ENCODE data around the gene SFSWAP. TPM values are rescaled to one million over a fixed set of nuclear protein-coding genes. Genes with fewer than 3 reads are reported as not detected.
A peak's percentile ranks its signal among the peaks of the same experiment; 100 is the strongest.

Gene SFSWAP
- total and polyA plus RNA-seq, 2 of the 8 experiments (the other 6 are each of a cell fraction or from before 2014, with no cell fraction given): 36.5 to 49.5 TPM

- H3K14ac ChIP-seq (ENCODE audit: insufficient read length): no peak overlapping the region
- WGBS, 2 experiments (ENCODE audit: extremely low coverage in 1 of 2, insufficient coverage in 1 of 2, insufficient read length in 1 of 2, insufficient replicate concordance in 2 of 2, low coverage in 1 of 2, low lambda C conversion rate in 2 of 2, missing lambda C conversion rate in 1 of 2): 92% methylated on average over 11 of the region's 11 CpGs; no CpG with 5 or more reads in 1 of the 2 experiments
- H3K23me2 ChIP-seq (ENCODE audit: low read depth, low read length): 0 out of 2 replicates have a peak, but pooled peaks cover 1% of the 10 kb centered on the region
- peak overlapping the region; percentile 81; the same call in 1 of the 2 replicates for H2BK15ac ChIP-seq (ENCODE audit: low read length)
- H4K8ac ChIP-seq (ENCODE audit: extremely low read depth, insufficient read depth, low read length): peak overlapping the region; percentile 40
- H4K91ac ChIP-seq (replicated peaks; ENCODE audit: insufficient read length, low read length): peak overlapping the region; percentile 100
- peak overlapping the region; percentile 90 for H3K18ac ChIP-seq (ENCODE audit: extremely low read depth, low read length)
- peak overlapping the region; percentile 96 for H3K4ac ChIP-seq (replicated peaks; ENCODE audit: insufficient read length, low read depth, low read length)
- ChIA-PET POLR2A (ENCODE audit: partially characterized antibody) (interaction anchor here (0.7 to 1.5 kb wide), 3 partner anchors 10 to 118 kb away, joined by 3 to 4 read pairs (median 3); no protein-coding TSS in a partner anchor), CTCF (ENCODE audit: partially characterized antibody) (interaction anchor here (0.7 to 2.1 kb wide), 4 partner anchors 12 to 93 kb away, joined by 3 to 5 read pairs (median 4); no protein-coding TSS in a partner anchor)
- no peaks in the 10 kb centered on the region for H4K20me1 ChIP-seq (replicated peaks in 1 of 2; ENCODE audit: control insufficient read depth in 1 of 2, insufficient read depth in 2 of 2, low read length in 2 of 2)
- H3K4me3 ChIP-seq (ENCODE audit: extremely low read depth in 1 of 4, insufficient read depth in 2 of 4, low read depth in 3 of 4, low read length in 4 of 4): no peak overlapping the region
- H3K27ac ChIP-seq (ENCODE audit: low read depth, low read length): 0 out of 2 replicates have a peak overlapping the region, but pooled peaks have one; percentile 31
- H3K9ac ChIP-seq (replicated peaks in 1 of 4; ENCODE audit: extremely low read depth in 1 of 4, low read depth in 3 of 4, low read length in 3 of 4): no peak overlapping the region
- peak overlapping the region; percentile 95 for H2BK5ac ChIP-seq (ENCODE audit: low read depth, low read length)
- H3K79me1 ChIP-seq (ENCODE audit: low read depth, low read length): peaks cover 5% of the 10 kb centered on the region; the same call in 1 of the 2 replicates
- H4K5ac ChIP-seq (ENCODE audit: insufficient read length, low read depth, low read length): no peak overlapping the region
- peaks cover 0 to 30% of the 10 kb centered on the region in 2 experiments; a peak in 2 of 4 replicates for H3K79me2 ChIP-seq (ENCODE audit: control insufficient read depth in 1 of 2, insufficient read depth in 2 of 2, low read length in 2 of 2)
- H3K56ac ChIP-seq (replicated peaks; ENCODE audit: insufficient read length, low read depth, low read length): peak overlapping the region; percentile 48
- no peak overlapping the region for H3K23ac ChIP-seq (ENCODE audit: insufficient read length)
- H2AFZ ChIP-seq (ENCODE audit: low read length): no peak overlapping the region
- peaks cover 19 to 59% (median 26%) of the 10 kb centered on the region in 4 experiments for H3K36me3 ChIP-seq (ENCODE audit: control insufficient read depth in 2 of 4, insufficient read depth in 4 of 4, low read length in 3 of 4)
- TF ChIP-seq PHF8 (conservative IDR thresholded peaks at IDR 0.05; ENCODE audit: low read depth, low read length): no peak
- TF ChIP-seq GABPA (IDR thresholded peaks at IDR 0.05; ENCODE audit: borderline replicate concordance, insufficient read depth, low read length): no peak
- TF ChIP-seq CEBPB (IDR thresholded peaks at IDR 0.05; ENCODE audit: low read depth, low read length): no peak
- no peak for TF ChIP-seq TEAD4 (IDR thresholded peaks at IDR 0.05; ENCODE audit: low read depth, low read length)
- no peak for TF ChIP-seq CTCF (IDR thresholded peaks at IDR 0.05; ENCODE audit: control extremely low read depth in 1 of 3, insufficient read depth in 1 of 3, low read depth in 1 of 3, low read length in 3 of 3)
- TF ChIP-seq SP2 (IDR thresholded peaks at IDR 0.05; ENCODE audit: low read length): no peak
- H3K4me1 ChIP-seq (replicated peaks in 1 of 4; ENCODE audit: control insufficient read depth in 3 of 4, insufficient read depth in 4 of 4, low read length in 3 of 4): peaks cover 19 to 35% (median 24%) of the 10 kb centered on the region in 4 experiments
- no peaks in the 10 kb centered on the region for H3K27me3 ChIP-seq (replicated peaks in 1 of 4; ENCODE audit: control insufficient read depth in 3 of 4, extremely low read depth in 1 of 4, insufficient read depth in 3 of 4, low read length in 3 of 4)
- peak overlapping the region; percentile 97 for H2BK20ac ChIP-seq (ENCODE audit: low read length)
- peak overlapping the region; percentile 98 for H2AK5ac ChIP-seq (ENCODE audit: low read depth, low read length)
- H3K9me3 ChIP-seq (ENCODE audit: insufficient read depth in 2 of 2, low read depth in 1 of 2, low read length in 1 of 2): no peaks in the 10 kb centered on the region
- DNase-seq (ENCODE audit: low read depth in 1 of 2, low spot score in 2 of 2): no peak
- FAIRE-seq: no peak
- no peak overlapping the region for H3K4me2 ChIP-seq (ENCODE audit: insufficient read depth in 1 of 2, low read depth in 2 of 2, low read length in 2 of 2)
- H2BK120ac ChIP-seq (replicated peaks; ENCODE audit: low read depth, low read length): peak overlapping the region; percentile 98
- H2BK12ac ChIP-seq (ENCODE audit: low read depth, low read length): peak overlapping the region; percentile 95
Observed at GRCh38 chr12:131725503-131725902, 14.6 kb downstream of the SFSWAP start.
